Measurements from ENCODE around the gene NAIF1.

Gene NAIF1

GRCh38 chr9:128092199-128092977 lies 25.3 kb upstream of the NAIF1 start:
- peaks cover 3% of the 10 kb centered on the region; the same call in 1 of the 2 replicates for H3K4me1 ChIP-seq (ENCODE audit: control insufficient read depth, insufficient read depth, low read length)
- H3K4me3 ChIP-seq (ENCODE audit: low read length): no peak overlapping the region
- H3K36me3 ChIP-seq (ENCODE audit: control insufficient read depth, insufficient read depth, low read length): no peaks in the 10 kb centered on the region
- no peak for DNase-seq (ENCODE audit: low read depth, low spot score)
- no peaks in the 10 kb centered on the region for H3K27me3 ChIP-seq (ENCODE audit: control insufficient read depth, insufficient read depth, low read length)
- no peaks in the 10 kb centered on the region for H3K9me3 ChIP-seq (ENCODE audit: control insufficient read depth, insufficient read depth, low read length)
- WGBS (ENCODE audit: insufficient coverage, insufficient read length): no CpG with 5 or more reads among the region's 16 CpGs
- H3K27ac ChIP-seq (ENCODE audit: low read length): no peak overlapping the region

DNA sequence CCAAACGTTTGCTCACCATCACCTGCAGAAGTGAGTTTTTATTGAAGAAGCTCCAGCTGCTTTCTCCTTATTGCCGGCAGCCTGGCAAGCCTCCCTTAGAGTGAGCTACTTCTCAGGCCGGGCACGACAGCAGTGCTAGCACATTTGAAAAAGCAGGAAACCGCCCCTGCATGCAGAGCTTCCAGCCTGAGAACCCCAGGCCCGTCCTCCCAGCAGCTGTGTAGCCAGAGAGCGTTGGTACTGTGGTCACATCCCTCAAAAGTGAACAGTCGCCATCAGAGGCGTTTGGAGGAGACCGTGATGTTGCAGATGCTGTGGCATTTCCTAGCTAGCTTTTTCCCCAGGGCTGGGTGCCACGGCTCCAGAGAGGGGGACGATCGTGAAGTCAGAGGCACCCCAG lies 24.5 kb upstream of the NAIF1 start:
- H3K4me3 ChIP-seq (ENCODE audit: low read length): no peak overlapping the region
- no CpG with 5 or more reads among the region's 13 CpGs for WGBS (ENCODE audit: insufficient coverage, insufficient read length)
- no peaks in the 10 kb centered on the region for H3K36me3 ChIP-seq (ENCODE audit: control insufficient read depth, insufficient read depth, low read length)
- no peak for DNase-seq (ENCODE audit: low read depth, low spot score)
- no peaks in the 10 kb centered on the region for H3K9me3 ChIP-seq (ENCODE audit: control insufficient read depth, insufficient read depth, low read length)
- no peaks in the 10 kb centered on the region for H3K27me3 ChIP-seq (ENCODE audit: control insufficient read depth, insufficient read depth, low read length)
- H3K27ac ChIP-seq (ENCODE audit: low read length): no peak overlapping the region
- peaks cover 3% of the 10 kb centered on the region; the same call in 1 of the 2 replicates for H3K4me1 ChIP-seq (ENCODE audit: control insufficient read depth, insufficient read depth, low read length)

- peaks cover 3% of the 10 kb centered on the region; the same call in 1 of the 2 replicates for H3K4me1 ChIP-seq (ENCODE audit: control insufficient read depth, insufficient read depth, low read length)
- no peak overlapping the region for H3K4me3 ChIP-seq (ENCODE audit: low read length)
- WGBS (ENCODE audit: insufficient coverage, insufficient read length): no CpG with 5 or more reads among the region's 13 CpGs
- H3K27ac ChIP-seq (ENCODE audit: low read length): no peak overlapping the region
- no peaks in the 10 kb centered on the region for H3K36me3 ChIP-seq (ENCODE audit: control insufficient read depth, insufficient read depth, low read length)
- DNase-seq (ENCODE audit: low read depth, low spot score): peak; percentile 72
- no peaks in the 10 kb centered on the region for H3K9me3 ChIP-seq (ENCODE audit: control insufficient read depth, insufficient read depth, low read length)
- no peaks in the 10 kb centered on the region for H3K27me3 ChIP-seq (ENCODE audit: control insufficient read depth, insufficient read depth, low read length)
Observed at GRCh38 chr9:128091144-128091543, 24.0 kb upstream of the NAIF1 start.

DNA sequence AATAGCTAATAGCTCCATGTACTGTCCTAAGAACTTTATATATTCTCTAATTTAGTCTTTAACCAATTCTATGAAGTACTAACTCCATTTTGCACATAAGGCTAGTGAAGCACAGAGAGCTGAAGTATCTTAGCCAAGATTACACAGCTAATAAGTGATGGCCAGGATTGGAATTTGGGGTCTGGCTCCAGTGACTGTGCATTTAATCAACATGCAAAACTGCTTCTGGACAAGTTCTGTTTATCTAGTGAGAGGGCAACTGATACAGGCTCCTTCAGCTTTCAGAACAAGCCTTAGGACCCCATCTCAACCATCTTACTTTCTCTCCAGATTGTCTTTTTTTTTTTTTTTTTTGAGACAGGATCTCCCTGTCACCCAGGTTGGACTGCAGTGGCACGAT lies 22.2 kb upstream of the NAIF1 start:
- no peaks in the 10 kb centered on the region for H3K27me3 ChIP-seq (ENCODE audit: control insufficient read depth, insufficient read depth, low read length)
- H3K27ac ChIP-seq (ENCODE audit: low read length): no peak overlapping the region
- WGBS (ENCODE audit: insufficient coverage, insufficient read length): no CpG with 5 or more reads among the region's 1 CpG
- no peaks in the 10 kb centered on the region for H3K9me3 ChIP-seq (ENCODE audit: control insufficient read depth, insufficient read depth, low read length)
- no peak for DNase-seq (ENCODE audit: low read depth, low spot score)
- H3K4me1 ChIP-seq (ENCODE audit: control insufficient read depth, insufficient read depth, low read length): peaks cover 3% of the 10 kb centered on the region; the same call in 1 of the 2 replicates
- H3K36me3 ChIP-seq (ENCODE audit: control insufficient read depth, insufficient read depth, low read length): no peaks in the 10 kb centered on the region
- H3K4me3 ChIP-seq (ENCODE audit: low read length): no peak overlapping the region

DNA sequence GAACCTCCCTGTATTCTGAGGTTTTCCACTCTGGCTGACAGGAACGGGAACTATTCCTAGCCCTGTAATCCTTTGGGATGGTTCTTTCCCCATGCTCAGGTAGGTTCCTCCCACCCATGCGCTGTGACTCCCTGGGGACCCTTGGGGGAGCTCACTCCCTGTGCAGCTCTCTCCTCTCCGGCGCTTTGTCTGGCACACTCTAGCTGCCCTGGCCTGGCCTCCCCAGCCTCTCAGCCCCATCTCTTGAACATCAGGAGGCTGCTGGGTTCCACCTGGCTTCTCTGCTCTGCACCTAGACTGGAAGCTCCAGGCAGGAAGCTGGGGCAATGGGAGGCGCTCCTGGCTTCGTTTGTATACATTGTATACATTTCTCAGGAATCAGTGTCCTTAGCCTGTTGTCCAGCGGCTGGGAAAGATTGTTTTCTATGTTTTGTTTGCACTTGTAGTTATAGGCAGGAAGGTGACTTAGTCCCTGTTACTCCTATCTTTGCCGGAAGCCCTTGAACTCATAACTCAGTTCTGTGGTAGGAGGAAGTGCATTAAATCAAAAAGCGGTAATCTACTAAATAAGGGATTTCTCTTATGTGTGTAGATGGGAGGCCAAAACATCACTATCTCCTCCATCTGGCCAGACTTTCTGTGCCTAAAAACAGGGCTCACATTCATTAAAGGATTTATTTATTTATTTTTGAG lies 21.3 kb upstream of the NAIF1 start:
- no peak overlapping the region for H3K4me3 ChIP-seq (ENCODE audit: low read length)
- no peaks in the 10 kb centered on the region for H3K36me3 ChIP-seq (ENCODE audit: control insufficient read depth, insufficient read depth, low read length)
- peaks cover 3% of the 10 kb centered on the region; the same call in 1 of the 2 replicates for H3K4me1 ChIP-seq (ENCODE audit: control insufficient read depth, insufficient read depth, low read length)
- no CpG with 5 or more reads among the region's 9 CpGs for WGBS (ENCODE audit: insufficient coverage, insufficient read length)
- no peak overlapping the region for H3K27ac ChIP-seq (ENCODE audit: low read length)
- DNase-seq (ENCODE audit: low read depth, low spot score): no peak
- no peaks in the 10 kb centered on the region for H3K9me3 ChIP-seq (ENCODE audit: control insufficient read depth, insufficient read depth, low read length)
- no peaks in the 10 kb centered on the region for H3K27me3 ChIP-seq (ENCODE audit: control insufficient read depth, insufficient read depth, low read length)

DNA sequence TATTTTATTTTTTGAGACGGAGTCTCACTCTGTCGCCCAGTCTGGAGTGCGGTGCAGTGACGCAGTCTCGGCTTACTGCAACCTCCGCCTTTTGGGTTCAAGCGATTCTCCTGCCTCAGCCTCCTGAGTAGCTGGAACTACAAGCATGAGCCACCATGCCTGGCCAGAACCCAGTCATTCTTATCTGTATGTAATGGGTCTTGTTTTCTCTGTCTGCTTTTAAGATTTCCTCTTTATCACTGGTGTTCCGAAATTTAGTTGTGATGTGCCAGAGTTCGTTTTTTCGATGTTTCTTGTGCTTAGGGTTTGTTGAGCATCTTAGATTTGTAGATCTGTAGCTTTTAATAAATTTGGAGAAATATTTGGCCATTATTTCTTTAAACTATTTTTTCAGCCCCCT lies 20.1 kb upstream of the NAIF1 start:
- no peak for DNase-seq (ENCODE audit: low read depth, low spot score)
- no CpG with 5 or more reads among the region's 10 CpGs for WGBS (ENCODE audit: insufficient coverage, insufficient read length)
- H3K36me3 ChIP-seq (ENCODE audit: control insufficient read depth, insufficient read depth, low read length): no peaks in the 10 kb centered on the region
- no peak overlapping the region for H3K4me3 ChIP-seq (ENCODE audit: low read length)
- peaks cover 3% of the 10 kb centered on the region; the same call in 1 of the 2 replicates for H3K4me1 ChIP-seq (ENCODE audit: control insufficient read depth, insufficient read depth, low read length)
- H3K9me3 ChIP-seq (ENCODE audit: control insufficient read depth, insufficient read depth, low read length): no peaks in the 10 kb centered on the region
- H3K27me3 ChIP-seq (ENCODE audit: control insufficient read depth, insufficient read depth, low read length): no peaks in the 10 kb centered on the region
- no peak overlapping the region for H3K27ac ChIP-seq (ENCODE audit: low read length)

DNA sequence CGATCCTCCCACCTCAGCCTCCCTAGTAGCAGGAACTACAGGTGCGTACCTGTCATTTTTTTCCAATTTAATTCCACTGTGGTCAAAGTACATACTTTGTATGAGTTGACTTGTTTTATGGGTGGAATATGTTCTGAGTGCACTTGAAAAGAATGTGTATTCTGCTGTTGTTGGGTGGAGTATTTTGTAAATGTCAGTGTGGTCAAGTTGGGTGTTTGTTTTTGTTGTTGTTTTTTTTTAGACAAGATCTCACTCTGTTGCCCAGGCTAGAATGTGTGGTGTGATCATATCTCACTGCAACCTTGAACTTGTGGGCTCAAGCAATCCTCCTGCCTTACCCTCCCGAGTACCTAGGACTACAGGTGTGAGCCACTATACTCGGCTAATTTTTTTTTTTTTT lies 18.8 kb upstream of the NAIF1 start:
- no peak overlapping the region for H3K4me3 ChIP-seq (ENCODE audit: low read length)
- H3K4me1 ChIP-seq (ENCODE audit: control insufficient read depth, insufficient read depth, low read length): peaks cover 1% of the 10 kb centered on the region; the same call in 1 of the 2 replicates
- no peaks in the 10 kb centered on the region for H3K36me3 ChIP-seq (ENCODE audit: control insufficient read depth, insufficient read depth, low read length)
- H3K9me3 ChIP-seq (ENCODE audit: control insufficient read depth, insufficient read depth, low read length): no peaks in the 10 kb centered on the region
- no peaks in the 10 kb centered on the region for H3K27me3 ChIP-seq (ENCODE audit: control insufficient read depth, insufficient read depth, low read length)
- WGBS (ENCODE audit: insufficient coverage, insufficient read length): no CpG with 5 or more reads among the region's 4 CpGs
- DNase-seq (ENCODE audit: low read depth, low spot score): no peak
- H3K27ac ChIP-seq (ENCODE audit: low read length): no peak overlapping the region

GRCh38 chr9:128084746-128085145 lies 17.6 kb upstream of the NAIF1 start:
- H3K36me3 ChIP-seq (ENCODE audit: control insufficient read depth, insufficient read depth, low read length): no peaks in the 10 kb centered on the region

GRCh38 chr9:128082151-128082550 lies 15.0 kb upstream of the NAIF1 start:
- H3K27ac ChIP-seq (ENCODE audit: low read length): no peak overlapping the region
- H3K36me3 ChIP-seq (ENCODE audit: control insufficient read depth, insufficient read depth, low read length): no peaks in the 10 kb centered on the region
- WGBS (ENCODE audit: insufficient coverage, insufficient read length): no CpG with 5 or more reads among the region's 7 CpGs
- no peaks in the 10 kb centered on the region for H3K9me3 ChIP-seq (ENCODE audit: control insufficient read depth, insufficient read depth, low read length)
- H3K27me3 ChIP-seq (ENCODE audit: control insufficient read depth, insufficient read depth, low read length): no peaks in the 10 kb centered on the region
- H3K4me1 ChIP-seq (ENCODE audit: control insufficient read depth, insufficient read depth, low read length): no peaks in the 10 kb centered on the region
- no peak overlapping the region for H3K4me3 ChIP-seq (ENCODE audit: low read length)
- no peak for DNase-seq (ENCODE audit: low read depth, low spot score)

More at GRCh38 chr9:128084746-128085145, 17.6 kb upstream of the NAIF1 start:
- Histone ChIP-seq H3K27me3 (ENCODE audit: control insufficient read depth, insufficient read depth, low read length) (no peaks in the 10 kb centered on the region), H3K4me1 (ENCODE audit: control insufficient read depth, insufficient read depth, low read length) (no peaks in the 10 kb centered on the region), H3K27ac (ENCODE audit: low read length) (no peak overlapping the region), H3K4me3 (ENCODE audit: low read length) (no peak overlapping the region), H3K9me3 (ENCODE audit: control insufficient read depth, insufficient read depth, low read length) (no peaks in the 10 kb centered on the region)
- WGBS (ENCODE audit: insufficient coverage, insufficient read length): no CpG with 5 or more reads among the region's 4 CpGs
- DNase-seq (ENCODE audit: low read depth, low spot score): no peak

GRCh38 chr9:128081056-128081455 lies 13.9 kb upstream of the NAIF1 start:
- H3K9me3 ChIP-seq (ENCODE audit: control insufficient read depth, insufficient read depth, low read length): no peaks in the 10 kb centered on the region
- no CpG with 5 or more reads among the region's 3 CpGs for WGBS (ENCODE audit: insufficient coverage, insufficient read length)
- no peaks in the 10 kb centered on the region for H3K27me3 ChIP-seq (ENCODE audit: control insufficient read depth, insufficient read depth, low read length)
- no peaks in the 10 kb centered on the region for H3K4me1 ChIP-seq (ENCODE audit: control insufficient read depth, insufficient read depth, low read length)
- no peaks in the 10 kb centered on the region for H3K36me3 ChIP-seq (ENCODE audit: control insufficient read depth, insufficient read depth, low read length)
- no peak overlapping the region for H3K27ac ChIP-seq (ENCODE audit: low read length)
- no peak for DNase-seq (ENCODE audit: low read depth, low spot score)
- H3K4me3 ChIP-seq (ENCODE audit: low read length): no peak overlapping the region

Data from iPS DF 6.9 (cell line).